Lower leg skin (tissue), 3 donors: Measurements from ENCODE around the gene DCAKD.

ENCODE experiments used
- CTCF ChIP-seq, 3 donors: fragments of 450-650 bp; IDR thresholded peaks; one replicate each; pipeline ENCODE4 v1.5.1; 2016; ENCODE audit warnings: antibody characterized with exemption in 3 of 3, mild to moderate bottlenecking in 3 of 3, moderate library complexity in 2 of 3
- POLR2A ChIP-seq, 2 donors: fragments of 450-650 bp; IDR thresholded peaks; one replicate each; pipeline ENCODE4 v1.6.1; 2016 to 2017; ENCODE audit warnings: antibody characterized with exemption in 2 of 2, mild to moderate bottlenecking in 1 of 2, moderate library complexity in 1 of 2

GRCh38 chr17:45087504-45087975 lies 36.1 kb upstream of the DCAKD start:
- TF ChIP-seq POLR2A (IDR thresholded peaks at IDR 0.05), result no peak
- no peak for TF ChIP-seq CTCF (IDR thresholded peaks at IDR 0.05)
